ENCODE measurements around the gene SFN.
A peak's percentile ranks its signal among the peaks of the same experiment; 100 is the strongest.
"Not testable (repeated sequence)": the region's sequence is repeated elsewhere in the genome, so short reads cannot be mapped to it uniquely, and the experiment has no call there.

SFN gene

DNA sequence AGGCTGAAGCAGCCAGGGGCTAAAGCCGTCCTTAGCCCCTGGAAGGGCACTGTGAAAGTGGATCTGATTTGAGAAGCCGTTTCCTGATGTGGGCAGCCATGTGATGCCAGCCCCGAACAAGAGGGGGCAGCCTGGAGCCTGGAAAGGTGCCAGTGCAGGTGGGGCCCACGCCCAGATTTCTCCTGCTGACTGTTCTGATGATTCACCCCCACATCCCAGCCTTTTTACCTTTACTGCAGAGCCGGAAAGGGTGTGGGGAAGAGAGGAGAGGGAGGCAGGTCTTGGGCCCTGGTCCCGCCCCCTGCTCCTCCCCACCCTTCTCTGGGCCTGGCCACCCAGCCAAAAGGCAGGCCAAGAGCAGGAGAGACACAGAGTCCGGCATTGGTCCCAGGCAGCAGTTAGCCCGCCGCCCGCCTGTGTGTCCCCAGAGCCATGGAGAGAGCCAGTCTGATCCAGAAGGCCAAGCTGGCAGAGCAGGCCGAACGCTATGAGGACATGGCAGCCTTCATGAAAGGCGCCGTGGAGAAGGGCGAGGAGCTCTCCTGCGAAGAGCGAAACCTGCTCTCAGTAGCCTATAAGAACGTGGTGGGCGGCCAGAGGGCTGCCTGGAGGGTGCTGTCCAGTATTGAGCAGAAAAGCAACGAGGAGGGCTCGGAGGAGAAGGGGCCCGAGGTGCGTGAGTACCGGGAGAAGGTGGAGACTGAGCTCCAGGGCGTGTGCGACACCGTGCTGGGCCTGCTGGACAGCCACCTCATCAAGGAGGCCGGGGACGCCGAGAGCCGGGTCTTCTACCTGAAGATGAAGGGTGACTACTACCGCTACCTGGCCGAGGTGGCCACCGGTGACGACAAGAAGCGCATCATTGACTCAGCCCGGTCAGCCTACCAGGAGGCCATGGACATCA lies at the start of gene SFN:
Gene SFN (plus strand): TSS at position 369 of the 904 bp plus-strand sequence. CDS start 64 bp downstream, at position 433.
- peak; percentile 61 to 64 for DNase-seq

DNA sequence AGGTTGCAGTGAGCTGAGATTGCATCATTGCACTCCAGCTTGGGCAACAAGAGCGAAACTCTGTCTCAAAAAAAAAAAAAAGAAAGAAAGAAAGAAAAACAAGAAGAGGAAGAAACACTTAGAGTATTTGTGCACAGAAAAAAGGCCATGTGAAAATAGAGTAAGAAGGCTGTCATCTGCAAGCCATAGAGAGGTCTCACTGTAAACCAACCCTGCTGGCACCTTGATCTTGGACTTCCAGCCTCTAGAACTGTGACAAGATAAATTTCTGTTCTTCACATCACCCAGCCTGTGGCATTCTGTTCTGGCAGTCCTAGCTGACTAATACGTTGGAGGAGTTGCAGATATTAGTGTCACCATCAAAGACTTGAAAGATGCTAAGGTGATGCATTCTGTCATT lies 48.6 kb upstream of the SFN start:
- no peak for DNase-seq

DNA sequence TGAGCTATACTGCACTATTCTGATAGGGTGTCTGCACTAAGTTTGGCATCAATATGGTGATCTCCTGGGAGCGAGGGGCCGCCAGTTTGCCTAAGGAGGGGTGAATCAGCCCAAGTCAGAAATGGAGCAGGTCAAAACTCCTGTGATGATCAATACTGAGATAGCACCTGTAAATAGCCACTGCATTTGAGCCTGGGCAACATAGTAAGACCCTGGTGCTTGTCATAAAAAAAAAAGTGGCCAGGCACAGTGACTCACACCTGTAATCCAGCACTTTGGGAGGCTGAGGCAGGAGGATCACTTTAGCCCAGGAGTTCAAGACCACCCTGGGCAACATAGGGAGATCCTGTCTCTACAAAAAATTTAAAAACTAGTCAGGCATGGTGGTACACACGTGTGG lies 48.1 kb upstream of the SFN start:
- DNase-seq: no peak

DNA sequence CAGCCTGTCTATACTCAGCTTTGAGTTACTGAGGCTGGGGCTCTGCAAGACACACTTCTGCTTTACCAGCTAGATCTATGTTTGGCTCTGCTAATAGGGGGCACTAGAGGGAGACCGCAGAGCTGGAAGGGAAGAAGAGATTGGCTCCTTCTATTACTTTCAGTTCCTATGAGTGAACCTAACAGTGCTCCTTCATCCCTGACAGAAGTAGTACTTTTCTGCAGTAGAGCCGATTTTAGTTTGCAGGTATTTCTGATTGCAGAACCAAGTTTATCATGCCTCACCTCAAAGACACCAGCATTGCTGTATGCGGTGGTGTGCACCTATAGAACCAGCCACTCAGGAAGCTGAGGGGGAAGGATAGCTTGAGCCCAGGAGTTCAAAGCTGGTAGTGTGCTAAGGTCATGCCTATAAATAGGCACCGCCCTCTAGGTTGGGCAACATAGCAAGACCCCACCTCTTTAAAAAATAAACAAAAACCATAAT lies 42.1 kb upstream of the SFN start:
- no peak for DNase-seq

DNA sequence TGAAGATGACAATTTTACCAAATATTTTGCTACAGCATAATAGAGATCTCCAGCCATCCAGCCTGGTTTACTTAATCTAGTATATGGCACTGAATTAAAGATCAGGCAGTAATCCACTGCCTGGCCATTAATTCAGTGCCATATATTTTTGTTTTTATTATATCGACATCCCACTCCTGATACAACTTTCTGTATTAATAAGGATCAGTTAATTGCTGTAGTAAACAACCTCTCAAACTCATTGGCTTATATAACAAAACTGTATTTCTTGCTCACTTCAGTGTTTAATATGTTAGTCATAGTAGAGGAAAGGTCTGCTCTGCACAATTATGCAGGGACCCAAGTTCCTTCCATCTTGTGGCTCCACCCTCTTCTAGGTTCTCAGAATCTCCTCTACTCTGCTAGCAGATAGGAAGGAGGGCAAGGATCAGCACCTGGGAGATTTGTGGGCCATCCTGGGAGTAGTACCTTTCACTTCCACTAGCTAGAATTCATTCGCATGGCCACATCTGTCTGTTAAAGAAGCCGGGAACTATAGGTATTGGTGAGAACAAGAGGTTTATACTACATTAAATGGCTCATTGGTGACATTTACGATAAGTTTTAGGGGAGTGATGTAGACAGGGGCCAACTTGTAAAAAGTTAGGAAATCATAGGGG lies 40.1 kb upstream of the SFN start:
- DNase-seq: no peak

DNA sequence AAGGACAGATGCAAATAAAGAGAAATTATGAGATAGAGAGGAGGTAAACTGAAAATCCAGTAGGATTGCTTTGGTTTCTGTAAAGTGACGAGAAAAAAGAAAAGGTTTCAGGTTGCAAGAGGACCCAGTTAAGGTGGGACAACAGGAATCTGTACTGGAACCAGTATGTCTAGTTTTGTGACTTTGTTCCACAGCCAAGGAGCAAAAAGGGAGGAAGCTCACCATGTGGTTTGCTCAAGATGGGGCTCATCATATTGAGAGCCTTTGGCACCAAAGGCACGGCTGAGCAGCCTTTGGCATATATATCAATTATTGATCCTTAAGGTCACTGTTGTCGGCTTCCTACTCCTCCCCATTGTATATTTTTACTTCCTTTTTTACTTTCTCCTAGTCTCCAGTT lies 38.2 kb upstream of the SFN start:
- DNase-seq: no peak

DNA sequence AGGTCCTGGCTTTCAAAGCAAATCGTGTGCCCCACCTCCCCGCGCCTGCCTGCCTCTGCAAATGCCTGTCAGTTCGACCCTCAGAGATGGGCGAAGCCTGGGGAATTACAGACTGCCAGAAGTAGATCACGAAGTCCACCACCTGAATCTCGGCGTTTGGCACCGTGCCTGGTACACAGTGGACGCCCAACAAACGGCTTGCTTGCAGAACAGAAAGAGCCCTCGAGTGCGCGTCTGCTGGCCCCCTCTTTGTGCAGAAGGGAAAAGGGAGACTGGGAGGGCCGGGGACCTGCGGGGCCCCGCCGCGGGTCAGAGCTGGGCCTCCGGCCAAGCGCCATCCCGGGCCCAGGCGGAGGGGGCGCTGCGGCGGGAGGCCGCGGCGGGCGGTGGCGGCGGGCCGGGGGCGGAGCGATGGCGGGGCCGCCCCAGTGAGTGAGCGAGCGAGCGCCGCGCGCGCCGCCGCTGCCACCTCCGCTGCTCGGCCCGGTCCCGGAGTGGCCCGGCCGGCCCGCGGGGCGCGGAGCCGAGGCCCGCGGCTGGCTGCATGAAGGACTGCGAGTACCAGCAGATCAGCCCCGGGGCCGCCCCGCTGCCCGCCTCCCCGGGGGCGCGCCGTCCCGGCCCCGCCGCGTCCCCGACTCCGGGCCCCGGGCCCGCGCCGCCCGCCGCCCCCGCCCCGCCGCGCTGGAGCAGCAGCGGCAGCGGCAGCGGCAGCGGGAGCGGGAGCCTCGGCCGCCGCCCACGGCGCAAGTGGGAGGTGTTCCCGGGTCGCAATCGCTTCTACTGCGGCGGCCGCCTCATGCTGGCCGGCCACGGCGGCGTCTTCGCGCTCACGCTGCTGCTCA lies 36.5 kb upstream of the SFN start, which contains the start of gene ZDHHC18:
Gene ZDHHC18 (plus strand): TSS at position 428 of the 845 bp plus-strand sequence. CDS start 117 bp downstream, at position 545.
- peak; percentile 62 to 80 for DNase-seq

DNA sequence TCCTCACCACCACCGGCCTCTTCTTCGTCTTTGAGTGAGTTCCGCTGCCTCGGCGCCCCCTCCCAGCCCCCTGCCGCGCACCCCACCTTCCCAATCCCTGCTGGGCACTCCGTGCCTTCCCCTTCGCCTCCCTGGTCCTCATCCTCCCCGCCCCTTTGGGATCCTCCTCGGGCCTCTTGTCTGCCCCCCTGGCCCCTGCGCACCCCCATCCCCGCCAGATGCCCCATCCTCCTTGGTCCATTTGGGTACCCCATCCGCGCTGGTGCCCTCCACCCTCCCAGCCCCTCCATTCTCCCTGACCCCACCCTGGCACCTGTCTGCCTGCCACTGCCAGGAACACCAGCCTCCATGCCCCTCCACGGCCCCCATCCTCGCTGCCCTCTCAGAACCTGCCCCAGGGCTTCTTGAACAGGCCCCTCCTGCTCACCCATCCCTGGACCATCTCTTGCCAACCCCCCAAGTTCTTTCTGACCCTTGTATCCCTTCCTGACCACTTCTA lies 35.8 kb upstream of the SFN start:
- DNase-seq: no peak

DNA sequence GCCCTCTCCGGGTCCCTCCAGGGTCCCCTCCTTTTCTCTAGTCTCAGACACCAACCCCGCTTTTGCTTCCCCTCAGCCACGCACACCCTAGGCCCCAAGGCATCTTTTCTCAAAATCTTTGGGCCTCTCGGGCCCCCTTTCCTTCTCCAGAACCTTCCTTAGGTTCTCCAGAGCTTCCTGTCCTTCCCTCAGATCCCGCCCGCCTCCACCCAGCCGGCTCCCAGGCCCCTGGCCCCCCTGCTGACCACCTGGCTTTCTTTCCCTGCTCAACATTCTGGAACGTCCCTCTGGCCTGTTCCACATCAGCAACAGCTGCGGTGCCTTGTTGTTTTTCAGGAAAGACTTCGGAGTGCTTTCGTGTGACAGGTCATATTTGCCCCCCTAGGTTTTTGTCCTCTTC lies 35.3 kb upstream of the SFN start:
- DNase-seq: no peak

DNA sequence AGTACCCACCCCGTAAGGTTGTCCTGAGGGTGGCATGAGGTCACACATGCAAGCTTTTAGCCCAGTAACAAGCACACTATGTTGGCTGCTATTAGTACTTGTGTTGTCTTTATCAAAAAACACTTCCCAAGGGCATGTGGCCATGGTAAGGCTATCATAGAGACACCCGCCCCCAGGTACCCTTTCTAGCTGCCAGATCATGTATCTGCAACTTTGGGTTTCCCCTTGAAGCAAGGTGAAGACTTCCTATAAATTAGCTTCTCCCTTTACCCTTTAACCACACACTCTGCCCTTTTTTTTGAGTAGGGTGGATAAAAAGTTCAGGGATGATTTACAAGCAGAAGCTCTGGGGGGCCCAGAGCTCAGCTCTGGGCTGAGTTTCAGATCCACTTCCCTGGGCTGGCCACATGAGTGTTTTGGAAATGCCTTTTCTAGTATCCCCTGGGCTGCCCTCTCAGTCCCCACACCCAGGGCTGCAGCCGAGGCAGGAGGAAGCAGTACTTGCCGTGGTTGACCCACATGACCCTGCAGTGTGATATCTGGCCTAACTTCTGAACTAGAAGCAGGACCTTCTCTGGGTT lies 34.4 kb upstream of the SFN start:
- no peak for DNase-seq

DNA sequence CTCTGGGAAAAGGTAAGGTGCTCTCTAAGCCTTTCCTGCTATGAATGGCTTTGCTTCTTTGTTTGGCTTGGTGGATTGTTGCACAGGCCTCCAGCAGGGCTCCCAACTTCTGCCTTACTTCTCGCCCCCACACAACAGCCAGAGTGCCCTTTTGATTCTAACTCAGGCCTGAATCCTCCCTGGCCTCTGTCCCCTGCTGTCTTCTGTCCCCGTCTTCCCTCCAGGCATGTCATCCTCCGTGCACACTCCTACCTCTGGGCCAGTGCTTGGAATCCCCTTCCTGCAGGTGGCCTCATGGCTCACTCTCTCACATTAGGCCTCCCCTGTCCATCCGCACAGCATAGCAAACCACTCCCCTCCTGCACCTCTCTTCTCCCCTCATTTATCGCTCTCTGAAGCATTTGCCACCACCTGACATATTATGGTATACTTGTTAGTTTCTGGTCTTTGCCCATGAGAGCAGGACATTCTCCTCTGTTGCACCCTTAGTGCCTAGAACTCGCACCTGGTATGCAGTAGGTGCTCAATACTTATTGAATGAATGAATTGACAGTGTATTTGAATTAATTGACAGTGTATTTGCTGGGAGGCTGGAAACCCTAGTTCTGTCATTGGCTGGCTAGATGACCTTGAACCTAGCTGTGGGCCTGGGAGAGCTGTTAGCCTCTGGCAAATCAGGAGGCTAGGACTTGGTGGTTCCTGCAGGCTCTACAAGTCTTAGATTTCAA lies 33.6 kb upstream of the SFN start:
- no peak for DNase-seq

DNA sequence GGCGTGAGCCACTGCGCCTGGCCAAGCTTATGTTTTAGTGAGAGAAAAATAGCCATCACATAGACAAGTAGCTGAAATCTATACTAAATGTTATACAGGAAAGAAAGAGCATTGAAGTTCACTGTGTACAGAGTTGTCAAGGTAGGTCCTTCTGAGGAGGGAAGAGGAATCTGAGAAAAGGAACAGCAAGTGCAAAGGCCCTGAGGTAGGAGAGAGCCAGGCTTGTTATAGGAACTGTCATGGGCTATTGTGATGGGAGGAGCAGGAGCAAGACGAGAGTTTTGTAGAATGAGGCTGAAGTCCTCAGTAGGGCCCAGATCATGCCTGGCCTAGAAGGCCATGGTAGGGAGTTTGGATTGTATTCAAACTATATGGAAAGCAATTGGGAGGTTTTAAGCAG lies 31.9 kb upstream of the SFN start:
- DNase-seq: no peak

DNA sequence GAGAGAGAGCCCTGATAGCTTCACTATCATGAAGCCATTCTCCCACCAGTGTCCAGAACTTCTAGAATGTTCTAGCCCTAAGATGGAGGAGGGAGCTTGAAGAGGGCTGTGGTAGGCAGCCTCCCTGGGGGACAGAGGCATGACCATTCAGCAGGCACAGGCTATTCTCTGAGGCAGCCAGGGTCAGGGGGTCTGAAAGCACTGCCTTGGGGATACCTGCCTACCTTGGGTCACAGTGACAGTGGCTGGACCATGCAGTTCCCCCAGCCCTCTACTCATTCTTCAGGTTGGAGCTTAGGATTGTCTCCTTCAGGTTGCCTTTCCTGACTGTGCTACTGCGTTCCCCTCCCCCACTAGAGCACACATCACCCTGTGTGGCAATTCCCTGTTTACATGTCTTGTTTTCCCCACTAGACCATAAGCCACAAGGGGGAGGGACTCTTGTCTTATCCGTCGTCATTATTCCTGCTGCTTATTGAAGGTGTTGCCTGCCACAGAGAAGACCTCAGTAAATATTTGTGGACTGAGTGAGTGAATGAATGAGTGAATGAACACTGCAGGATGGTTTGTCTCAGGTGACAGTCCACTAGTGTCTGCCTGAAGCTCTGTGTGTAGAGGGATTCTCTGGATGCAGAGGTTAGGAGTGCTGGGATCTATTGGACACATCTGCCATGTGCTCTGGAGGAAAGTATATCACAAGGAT lies 31.3 kb upstream of the SFN start:
- DNase-seq: no peak

DNA sequence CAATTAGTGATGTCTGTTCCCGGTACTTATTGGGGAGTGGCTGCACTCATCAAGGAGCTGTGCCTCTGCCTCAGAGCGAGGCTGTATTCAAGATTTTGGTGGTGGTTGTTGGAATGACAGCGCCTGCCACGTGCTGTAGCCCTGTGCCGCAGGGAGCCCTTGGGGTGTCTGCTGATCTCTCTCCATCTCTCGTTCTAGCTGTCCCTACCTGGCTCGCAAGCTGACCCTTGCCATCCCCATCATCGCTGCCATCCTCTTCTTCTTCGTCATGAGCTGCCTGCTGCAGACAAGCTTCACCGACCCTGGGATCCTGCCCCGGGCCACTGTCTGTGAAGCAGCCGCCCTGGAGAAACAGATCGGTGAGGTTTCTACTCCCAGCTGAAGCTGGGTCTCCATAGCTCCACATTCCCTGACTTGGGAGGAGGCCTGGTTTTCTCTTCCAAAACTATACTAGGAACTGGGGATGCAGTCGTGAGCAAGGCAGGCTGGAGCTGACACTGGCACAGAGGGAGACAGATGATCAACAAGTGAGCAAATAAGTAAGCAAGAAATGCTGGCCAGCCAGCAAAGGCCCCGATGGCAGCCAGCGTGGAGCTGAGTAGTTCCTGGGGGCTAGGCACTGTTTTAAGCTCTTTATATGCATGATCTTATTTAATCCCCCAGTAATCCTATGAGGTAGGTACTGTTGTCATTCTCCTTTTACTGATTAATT lies 30.5 kb upstream of the SFN start:
- DNase-seq: no peak

DNA sequence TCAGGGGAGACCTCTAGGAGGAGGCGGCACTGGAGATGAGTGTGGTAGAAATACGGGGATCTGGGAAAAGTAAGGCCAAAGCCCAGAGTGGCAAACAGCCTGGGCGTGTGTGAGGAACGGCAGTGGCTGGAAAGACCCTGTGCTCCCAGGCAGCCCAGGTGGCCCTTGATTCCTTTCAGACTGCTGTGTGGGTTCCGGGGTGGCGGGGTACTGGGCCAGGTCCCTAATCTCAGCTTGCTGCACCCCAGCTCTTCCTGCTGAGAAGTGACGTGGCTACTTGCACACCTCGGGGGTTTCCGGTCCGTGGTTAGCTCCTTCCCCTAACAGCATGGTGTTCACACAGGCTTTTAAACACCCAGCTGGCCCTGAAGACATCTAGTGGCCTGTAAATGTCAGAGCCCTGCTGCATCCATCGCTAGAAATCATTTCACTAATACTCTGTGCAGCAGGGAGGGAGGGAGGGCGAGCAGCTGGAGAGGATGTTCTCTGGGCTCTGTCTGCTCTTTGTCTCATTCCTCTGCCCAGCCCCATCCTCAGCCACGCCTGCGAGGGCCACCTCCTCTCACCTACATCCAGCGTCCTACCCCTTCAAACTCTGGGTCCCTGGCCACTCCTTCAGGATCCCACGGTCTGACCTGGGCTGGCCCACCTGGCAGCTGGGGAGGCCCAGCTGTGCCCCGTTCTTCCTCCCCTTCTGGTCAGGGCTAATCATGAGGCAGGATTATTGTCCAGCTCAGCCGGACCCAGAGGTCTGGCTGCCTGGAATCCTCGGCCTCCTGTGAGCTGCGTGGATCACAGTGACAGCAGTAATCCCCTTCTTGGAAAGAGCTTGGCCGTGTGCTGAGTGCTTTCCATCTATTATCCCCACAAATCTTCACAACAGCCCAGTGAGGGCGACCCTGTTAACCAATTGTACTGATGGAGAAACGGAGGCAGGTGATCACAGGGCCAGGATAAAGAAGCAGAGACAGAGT lies 29.2 kb upstream of the SFN start:
- DNase-seq: peak; percentile 64 to 65

DNA sequence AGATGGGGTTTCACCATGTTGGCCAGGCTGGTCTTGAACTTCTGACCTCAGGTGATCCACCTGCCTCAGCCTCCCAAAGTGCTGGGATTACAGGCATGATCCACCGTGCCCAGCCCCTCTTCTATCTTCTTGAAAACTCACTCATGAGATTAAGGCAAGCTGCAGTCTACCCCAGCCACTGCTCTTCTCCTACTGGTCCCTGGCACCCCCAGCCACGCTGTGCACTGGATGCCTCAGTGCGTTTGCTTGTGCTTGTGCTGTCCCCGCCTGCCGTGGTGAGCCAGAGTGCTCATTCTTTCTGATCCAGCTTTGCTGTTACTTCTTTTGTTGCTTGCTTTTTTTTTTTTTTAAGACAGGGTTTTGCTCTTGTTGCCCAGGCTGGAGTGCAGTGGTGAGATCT lies 25.3 kb upstream of the SFN start:
- not testable (repeated sequence) for DNase-seq

DNA sequence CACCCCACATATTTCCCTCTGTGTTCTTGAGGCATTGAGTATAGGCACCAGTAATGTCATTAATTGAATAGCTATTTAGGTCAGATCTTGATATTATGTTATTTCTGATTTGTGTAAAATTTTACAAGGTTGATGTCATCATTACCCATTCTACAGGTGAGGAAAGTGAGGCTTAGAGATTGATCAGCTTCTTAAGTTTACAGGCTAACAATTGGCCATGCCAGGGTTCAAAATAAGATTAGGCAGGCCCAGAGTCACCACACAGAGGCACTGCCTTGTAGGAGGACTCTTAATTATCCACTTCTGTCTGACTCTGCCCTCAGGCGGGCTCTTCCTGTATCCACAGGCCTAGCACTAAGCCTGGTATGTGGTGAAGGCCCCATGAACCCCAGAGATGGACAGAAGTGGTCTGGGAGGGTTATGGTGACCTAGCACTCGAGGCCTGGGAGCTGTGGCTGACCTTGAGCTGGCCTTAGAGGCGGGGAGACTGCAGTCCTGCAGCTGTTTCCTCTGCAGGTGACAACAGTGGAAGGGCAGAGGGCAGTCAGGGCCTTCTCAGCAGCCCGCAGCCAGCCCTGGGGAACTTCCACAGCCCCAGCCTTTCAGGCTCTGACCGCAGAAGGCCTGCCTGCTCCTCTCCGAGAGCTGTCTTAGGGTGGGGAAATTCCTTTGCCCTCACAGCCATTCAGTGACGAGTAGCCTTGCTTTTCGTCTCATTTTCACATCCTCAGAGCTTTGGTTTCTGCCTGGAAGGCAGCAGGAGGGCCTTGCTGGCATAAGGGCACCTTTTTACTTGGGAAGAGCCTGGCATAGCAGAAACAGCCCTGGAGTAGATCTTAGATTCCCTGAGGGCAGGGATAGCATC lies 24.2 kb upstream of the SFN start:
- DNase-seq: peak; percentile 38 to 49

DNA sequence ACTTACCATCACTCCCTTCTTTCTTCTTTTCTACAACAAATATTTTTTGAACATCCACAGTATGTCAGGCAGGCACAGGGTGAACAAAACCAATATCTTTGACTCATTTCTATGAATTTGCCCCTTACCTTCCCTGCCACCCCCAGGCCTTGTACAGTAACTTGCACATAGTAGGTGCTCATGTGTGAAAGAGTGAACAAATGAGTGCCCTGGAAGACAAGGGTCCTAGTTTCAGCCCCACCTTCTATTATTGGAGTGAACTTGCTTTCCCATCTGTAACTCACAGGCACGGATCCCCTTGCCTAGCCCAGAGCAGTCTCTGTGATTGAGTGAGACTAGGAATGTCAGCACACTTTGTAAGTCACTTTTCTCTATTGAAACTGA lies 23.6 kb upstream of the SFN start:
- DNase-seq: no peak
